Type B pancreatic cell (in vitro differentiated cells): Measurements from ENCODE around the gene MMP12. TPM values are rescaled to one million over a fixed set of nuclear protein-coding genes. Genes with fewer than 3 reads are reported as not detected.
"Not testable (repeated sequence)": the region's sequence is repeated elsewhere in the genome, so short reads cannot be mapped to it uniquely, and the experiment has no call there.

Source experiments
- DNase-seq: peaks from one replicate; pipeline ENCODE4 v3.0.0; 2021; ENCODE audit warnings: mixed read lengths; ENCODE audit not compliant: unreplicated experiment; ENCODE audit errors: extremely low spot score
- H3K27ac Mint-ChIP-seq: 2 replicates; pipeline ENCODE4 v1.8.0; 2021; ENCODE audit warnings: mild to moderate bottlenecking, mixed read lengths
- H3K27me3 Mint-ChIP-seq: 2 replicates; pipeline ENCODE4 v1.8.0; 2021; ENCODE audit warnings: mixed read lengths
- H3K36me3 Mint-ChIP-seq: 2 replicates; pipeline ENCODE4 v1.8.0; 2021; ENCODE audit warnings: mixed read lengths
- H3K4me1 Mint-ChIP-seq: one replicate; pipeline ENCODE4 v1.8.0; 2021; ENCODE audit warnings: mixed read lengths; ENCODE audit not compliant: unreplicated experiment
- H3K4me3 Mint-ChIP-seq: 2 replicates; pipeline ENCODE4 v1.8.0; 2021; ENCODE audit warnings: mild to moderate bottlenecking, mixed read lengths
- H3K9me3 Mint-ChIP-seq: 2 replicates; pipeline ENCODE4 v1.8.0; 2021; ENCODE audit warnings: mixed read lengths
- total RNA-seq: library from RNA; stranded (reverse); gene quantifications from 2 replicates; pipeline ENCODE4 v1.2.1, GENCODE V29; 2021; ENCODE audit warnings: low replicate concordance
- TF ChIP-seq, protein P1 (sequence below): fragments of 200-600 bp; sonication (generic); conservative IDR thresholded peaks from 2 replicates; pipeline ENCODE4 v1.5.0; 2021; ENCODE audit warnings: antibody characterized with exemption, mild to moderate bottlenecking

Gene MMP12
- total RNA-seq, 1 donor from 2014 or later: 0.27 TPM

DNA sequence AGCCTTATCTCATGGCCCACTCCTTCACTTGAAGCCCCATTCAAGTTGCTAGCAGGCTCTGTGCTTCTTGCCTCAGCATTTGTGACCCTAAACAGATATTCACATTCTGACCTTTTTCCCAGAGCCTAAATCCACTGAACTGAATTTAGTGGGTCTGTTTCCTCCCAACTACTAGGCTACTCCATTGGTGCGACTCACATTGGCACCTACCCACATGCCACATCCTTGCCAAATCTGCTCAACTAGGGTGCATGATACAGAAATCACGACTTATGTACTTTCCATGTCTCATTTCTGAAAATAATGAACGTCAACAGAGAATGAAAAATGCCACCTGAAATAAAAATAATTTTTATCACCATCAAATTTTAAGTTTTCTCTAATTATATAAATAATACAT is 8.4 kb upstream of the MMP12 start:
- no peak for DNase-seq
- H3K4me1 Mint-ChIP-seq: no peaks in the 10 kb centered on the region
- TF ChIP-seq, protein P1, sequence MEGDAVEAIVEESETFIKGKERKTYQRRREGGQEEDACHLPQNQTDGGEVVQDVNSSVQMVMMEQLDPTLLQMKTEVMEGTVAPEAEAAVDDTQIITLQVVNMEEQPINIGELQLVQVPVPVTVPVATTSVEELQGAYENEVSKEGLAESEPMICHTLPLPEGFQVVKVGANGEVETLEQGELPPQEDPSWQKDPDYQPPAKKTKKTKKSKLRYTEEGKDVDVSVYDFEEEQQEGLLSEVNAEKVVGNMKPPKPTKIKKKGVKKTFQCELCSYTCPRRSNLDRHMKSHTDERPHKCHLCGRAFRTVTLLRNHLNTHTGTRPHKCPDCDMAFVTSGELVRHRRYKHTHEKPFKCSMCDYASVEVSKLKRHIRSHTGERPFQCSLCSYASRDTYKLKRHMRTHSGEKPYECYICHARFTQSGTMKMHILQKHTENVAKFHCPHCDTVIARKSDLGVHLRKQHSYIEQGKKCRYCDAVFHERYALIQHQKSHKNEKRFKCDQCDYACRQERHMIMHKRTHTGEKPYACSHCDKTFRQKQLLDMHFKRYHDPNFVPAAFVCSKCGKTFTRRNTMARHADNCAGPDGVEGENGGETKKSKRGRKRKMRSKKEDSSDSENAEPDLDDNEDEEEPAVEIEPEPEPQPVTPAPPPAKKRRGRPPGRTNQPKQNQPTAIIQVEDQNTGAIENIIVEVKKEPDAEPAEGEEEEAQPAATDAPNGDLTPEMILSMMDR: no peak
- H3K27me3 Mint-ChIP-seq: no peaks in the 10 kb centered on the region
- no peak overlapping the region for H3K4me3 Mint-ChIP-seq
- no peaks in the 10 kb centered on the region for H3K9me3 Mint-ChIP-seq
- no peak overlapping the region for H3K27ac Mint-ChIP-seq
- no peaks in the 10 kb centered on the region for H3K36me3 Mint-ChIP-seq

DNA sequence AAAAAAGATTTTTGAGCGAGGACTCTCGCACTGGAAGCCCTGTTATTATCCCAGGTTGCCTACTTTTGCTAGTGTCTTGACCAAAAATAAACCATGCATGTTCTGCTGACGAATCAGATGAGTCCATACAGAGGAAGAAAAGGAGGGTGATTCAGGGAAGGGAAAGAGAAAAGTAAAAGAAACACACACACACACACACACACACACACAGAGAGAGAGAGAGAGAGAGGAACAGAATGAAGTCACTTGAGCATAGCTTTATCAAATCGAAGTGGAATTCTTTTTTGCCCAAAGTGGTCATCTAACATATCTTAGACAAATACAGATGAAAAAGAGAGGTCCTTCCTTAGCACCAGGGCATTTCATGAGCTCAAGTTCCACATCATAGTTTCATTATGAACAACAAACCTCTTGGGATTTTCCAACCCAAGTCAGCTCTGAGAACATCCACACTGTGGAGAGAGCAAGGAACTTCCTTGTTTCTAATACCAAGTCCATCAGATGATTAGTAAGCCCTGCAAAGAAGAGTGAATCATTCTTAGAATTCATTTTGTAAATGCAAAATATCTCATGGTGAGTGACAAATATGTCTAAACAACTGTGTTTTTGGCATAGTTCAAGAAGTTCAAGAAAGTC is 7.7 kb upstream of the MMP12 start:
- H3K9me3 Mint-ChIP-seq: no peaks in the 10 kb centered on the region
- no peak overlapping the region for H3K27ac Mint-ChIP-seq

DNA sequence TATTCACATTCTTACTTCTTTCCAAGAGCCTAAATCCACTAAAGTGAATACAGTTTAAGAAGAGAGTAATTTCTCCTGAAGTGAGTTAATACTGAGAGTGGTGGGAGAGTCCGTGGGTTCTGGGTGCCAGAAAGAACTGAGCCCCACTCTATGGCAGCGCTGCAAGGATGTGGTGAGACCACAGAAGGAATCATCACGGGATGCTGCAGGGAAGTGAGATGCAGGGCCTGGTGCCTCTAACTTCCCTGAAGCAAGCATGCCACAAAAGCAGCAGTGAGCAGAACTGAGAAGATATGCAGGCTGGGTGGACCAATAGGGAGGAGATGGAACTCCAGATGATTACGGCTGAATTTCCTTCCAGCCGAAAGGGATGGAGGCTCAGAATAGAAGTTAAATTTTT is 5.0 kb upstream of the MMP12 start:
- no peaks in the 10 kb centered on the region for H3K36me3 Mint-ChIP-seq
- no peaks in the 10 kb centered on the region for H3K9me3 Mint-ChIP-seq
- H3K4me3 Mint-ChIP-seq: no peak overlapping the region
- TF ChIP-seq, protein P1: no peak
- no peak overlapping the region for H3K27ac Mint-ChIP-seq
- H3K4me1 Mint-ChIP-seq: no peaks in the 10 kb centered on the region
- H3K27me3 Mint-ChIP-seq: no peaks in the 10 kb centered on the region
- DNase-seq: no peak

More for the DNA sequence above, 7.7 kb upstream of the MMP12 start:
- TF ChIP-seq, protein P1: no peak
- no peaks in the 10 kb centered on the region for H3K27me3 Mint-ChIP-seq
- no peaks in the 10 kb centered on the region for H3K4me1 Mint-ChIP-seq
- H3K4me3 Mint-ChIP-seq: no peak overlapping the region
- H3K36me3 Mint-ChIP-seq: no peaks in the 10 kb centered on the region
- DNase-seq: no peak

DNA sequence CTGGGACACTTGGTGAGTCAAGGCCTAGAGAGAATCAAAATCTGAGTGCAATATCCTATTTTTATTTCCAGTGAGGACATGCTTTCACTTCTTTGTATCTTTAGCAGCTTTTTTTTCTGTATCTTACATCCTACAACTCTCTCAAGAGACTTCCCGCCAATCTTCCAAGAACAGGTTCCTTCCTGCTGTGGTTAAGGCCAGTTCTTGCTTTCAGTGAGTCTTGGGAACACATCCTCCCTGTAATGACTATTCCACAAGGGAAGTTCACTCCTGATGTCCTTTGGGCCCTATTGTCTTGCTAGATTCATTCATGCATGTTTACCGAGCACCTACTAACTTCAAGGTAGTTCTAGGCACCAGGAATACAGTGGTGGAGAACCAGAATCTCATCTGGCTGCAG is 3.8 kb upstream of the MMP12 start:
- H3K27ac Mint-ChIP-seq: no peak overlapping the region
- H3K36me3 Mint-ChIP-seq: no peaks in the 10 kb centered on the region
- no peak for DNase-seq
- H3K4me3 Mint-ChIP-seq: no peak overlapping the region
- TF ChIP-seq, protein P1: no peak
- H3K9me3 Mint-ChIP-seq: no peaks in the 10 kb centered on the region
- no peaks in the 10 kb centered on the region for H3K4me1 Mint-ChIP-seq
- no peaks in the 10 kb centered on the region for H3K27me3 Mint-ChIP-seq

DNA sequence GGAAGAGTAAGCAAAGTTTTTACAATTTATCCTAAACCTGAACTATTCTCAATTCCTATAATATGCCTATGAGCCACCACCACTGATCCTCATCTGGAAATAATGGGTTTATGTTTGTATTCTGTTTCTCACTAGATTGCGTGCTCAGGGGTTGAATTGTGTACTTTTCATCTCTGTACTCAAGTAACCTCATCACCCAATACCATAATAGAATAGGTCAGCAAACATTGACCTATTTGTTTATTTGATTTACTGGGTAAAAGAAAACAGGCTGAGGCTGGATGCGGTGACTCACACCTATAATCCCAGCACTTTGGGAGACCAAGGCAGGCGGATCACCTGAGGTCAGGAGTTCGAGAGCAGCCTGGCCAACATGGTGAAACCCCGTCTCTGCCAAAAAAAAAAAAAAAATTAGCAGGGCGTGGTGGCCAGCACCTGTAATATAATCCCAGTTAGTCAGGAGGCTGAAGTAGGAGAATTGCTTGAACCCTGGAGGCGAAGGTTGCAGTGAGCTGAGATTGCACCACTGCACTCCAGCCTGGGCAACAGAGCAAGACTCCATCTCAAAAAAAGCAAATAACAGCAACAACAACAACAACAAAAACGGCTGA is 5.3 kb downstream of the MMP12 start:
- not testable (repeated sequence) for H3K4me1 Mint-ChIP-seq, H3K27ac Mint-ChIP-seq, H3K27me3 Mint-ChIP-seq, H3K36me3 Mint-ChIP-seq, H3K9me3 Mint-ChIP-seq, H3K4me3 Mint-ChIP-seq, DNase-seq

DNA sequence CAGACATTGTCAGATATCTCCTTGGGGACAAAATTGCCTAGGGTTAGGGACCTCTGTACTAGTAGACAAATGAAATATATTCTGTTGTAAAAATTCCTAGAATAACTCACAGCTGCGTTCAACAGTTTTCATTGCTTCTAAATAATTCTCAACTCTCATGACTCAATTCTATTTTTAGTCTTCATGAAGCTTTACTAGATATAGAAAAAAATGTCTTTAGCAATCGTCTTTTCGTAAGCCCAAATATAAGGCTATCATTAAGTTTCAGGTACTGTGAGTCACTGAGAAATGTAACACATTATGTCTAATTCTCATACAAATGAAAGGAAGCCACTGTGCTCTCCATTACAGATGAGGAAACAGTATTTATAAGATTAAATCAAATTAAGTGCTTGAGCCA is 6.4 kb downstream of the MMP12 start:
- Mint-ChIP-seq H3K4me3 (no peak overlapping the region), H3K36me3 (no peaks in the 10 kb centered on the region), H3K27me3 (no peaks in the 10 kb centered on the region), H3K4me1 (no peaks in the 10 kb centered on the region), H3K27ac (no peak overlapping the region), H3K9me3 (no peaks in the 10 kb centered on the region)
- TF ChIP-seq, protein P1: no peak
- DNase-seq: no peak
